WTC11 (cell line): ENCODE measurements around the gene CYP20A1.

Experiments used
- ATF2 ChIP-seq: sonication (generic); formaldehyde crosslinking; IDR thresholded peaks from 2 replicates; pipeline ENCODE4 v1.8.1; 2022; ENCODE audit warnings: low read depth, missing genetic modification reagents, borderline replicate concordance
- CTCF ChIP-seq: fragments of 200-600 bp; IDR thresholded peaks from 2 replicates; pipeline ENCODE4 v1.8.0; 2022; ENCODE audit warnings: antibody characterized with exemption
- HMGA2 ChIP-seq: fragments of 250-450 bp; sonication (Bioruptor Pico); IDR thresholded peaks from 2 replicates; pipeline ENCODE4 v1.4.0; 2021; ENCODE audit warnings: mild to moderate bottlenecking, moderate library complexity
- KAT7 ChIP-seq: sonication (generic); formaldehyde crosslinking; IDR thresholded peaks from 2 replicates; pipeline ENCODE4 v1.8.1; 2023; ENCODE audit warnings: missing genetic modification reagents, mild to moderate bottlenecking, borderline replicate concordance
- OVOL2 ChIP-seq: fragments of 250-450 bp; sonication (Bioruptor Pico); IDR thresholded peaks from 2 replicates; pipeline ENCODE4 v1.9.0; 2021; ENCODE audit warnings: mild to moderate bottlenecking, borderline replicate concordance
- RELA ChIP-seq: sonication (generic); formaldehyde crosslinking; IDR thresholded peaks from 2 replicates; pipeline ENCODE4 v1.8.1; 2022; ENCODE audit warnings: missing genetic modification reagents, mild to moderate bottlenecking, borderline replicate concordance
- SP1 ChIP-seq: sonication (generic); formaldehyde crosslinking; conservative IDR thresholded peaks from 2 replicates; pipeline ENCODE4 v1.8.1; 2022; ENCODE audit warnings: missing genetic modification reagents
- TEAD4 ChIP-seq: sonication (generic); formaldehyde crosslinking; IDR thresholded peaks from 2 replicates; pipeline ENCODE4 v1.8.0; 2022; ENCODE audit warnings: mild to moderate bottlenecking, missing genetic modification reagents
- ZNF121 ChIP-seq: sonication (generic); formaldehyde crosslinking; IDR thresholded peaks from 2 replicates; pipeline ENCODE4 v1.8.0; 2023; ENCODE audit warnings: missing genetic modification reagents
- TF ChIP-seq, protein P1 (sequence below): sonication (generic); formaldehyde crosslinking; conservative IDR thresholded peaks from 2 replicates; pipeline ENCODE4 v1.8.1; 2022; ENCODE audit warnings: mild to moderate bottlenecking, missing genetic modification reagents
- TF ChIP-seq, protein P2 (sequence below): sonication (generic); formaldehyde crosslinking; IDR thresholded peaks from 2 replicates; pipeline ENCODE4 v1.8.1; 2023; ENCODE audit warnings: mild to moderate bottlenecking, moderate library complexity, missing genetic modification reagents

GRCh38 chr2:203352604-203353255 lies 113.9 kb downstream of the CYP20A1 start:
- no peak for TF ChIP-seq CTCF
- TF ChIP-seq SP1: no peak
- TF ChIP-seq KAT7 (CRISPR knock-in tag): no peak
- no peak for TF ChIP-seq ATF2 (CRISPR knock-in tag)
- no peak for TF ChIP-seq OVOL2 (CRISPR knock-in tag)
- TF ChIP-seq TEAD4 (CRISPR knock-in tag): no peak
- TF ChIP-seq RELA (CRISPR knock-in tag): no peak
- TF ChIP-seq HMGA2 (CRISPR knock-in tag): no peak
- no peak for TF ChIP-seq ZNF121 (CRISPR knock-in tag)
- TF ChIP-seq, protein P1, sequence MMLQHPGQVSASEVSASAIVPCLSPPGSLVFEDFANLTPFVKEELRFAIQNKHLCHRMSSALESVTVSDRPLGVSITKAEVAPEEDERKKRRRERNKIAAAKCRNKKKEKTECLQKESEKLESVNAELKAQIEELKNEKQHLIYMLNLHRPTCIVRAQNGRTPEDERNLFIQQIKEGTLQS (CRISPR knock-in tag): no peak
- TF ChIP-seq, protein P2, sequence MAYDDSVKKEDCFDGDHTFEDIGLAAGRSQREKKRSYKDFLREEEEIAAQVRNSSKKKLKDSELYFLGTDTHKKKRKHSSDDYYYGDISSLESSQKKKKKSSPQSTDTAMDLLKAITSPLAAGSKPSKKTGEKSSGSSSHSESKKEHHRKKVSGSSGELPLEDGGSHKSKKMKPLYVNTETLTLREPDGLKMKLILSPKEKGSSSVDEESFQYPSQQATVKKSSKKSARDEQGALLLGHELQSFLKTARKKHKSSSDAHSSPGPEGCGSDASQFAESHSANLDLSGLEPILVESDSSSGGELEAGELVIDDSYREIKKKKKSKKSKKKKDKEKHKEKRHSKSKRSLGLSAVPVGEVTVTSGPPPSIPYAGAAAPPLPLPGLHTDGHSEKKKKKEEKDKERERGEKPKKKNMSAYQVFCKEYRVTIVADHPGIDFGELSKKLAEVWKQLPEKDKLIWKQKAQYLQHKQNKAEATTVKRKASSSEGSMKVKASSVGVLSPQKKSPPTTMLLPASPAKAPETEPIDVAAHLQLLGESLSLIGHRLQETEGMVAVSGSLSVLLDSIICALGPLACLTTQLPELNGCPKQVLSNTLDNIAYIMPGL (CRISPR knock-in tag): no peak
